Effector memory CD8-positive, alpha-beta T cell (primary cell): ENCODE measurements around the gene SLC3A2.
"Not testable (repeated sequence)": the region's sequence is repeated elsewhere in the genome, so short reads cannot be mapped to it uniquely, and the experiment has no call there.

Experiments used
- ATAC-seq: fragments of 150-1000 bp; cut with Tn5 transposase; replicated peaks from 2 replicates; pipeline ENCODE4 v1.10.0; 2021; ENCODE audit warnings: mild to moderate bottlenecking, moderate library complexity
- DNase-seq, 3 experiments: peaks; one replicate each; pipeline ENCODE4 v3.0.0; 2021
- H3K27ac Mint-ChIP-seq, 2 donors: one replicate each; pipeline ENCODE4 v1.8.0; 2022; ENCODE audit warnings: mild to moderate bottlenecking in 2 of 2, mixed read lengths in 2 of 2, moderate library complexity in 2 of 2
- H3K27me3 Mint-ChIP-seq, 2 donors: one replicate each; pipeline ENCODE4 v1.8.0; 2022; ENCODE audit warnings: mixed read lengths in 2 of 2
- H3K36me3 Mint-ChIP-seq: one replicate; pipeline ENCODE4 v1.8.0; 2022; ENCODE audit warnings: mild to moderate bottlenecking, moderate library complexity, mixed read lengths; ENCODE audit not compliant: insufficient read depth
- H3K4me1 Mint-ChIP-seq, 2 donors: one replicate each; pipeline ENCODE4 v1.8.0; 2022; ENCODE audit warnings: low read depth in 2 of 2, mixed read lengths in 2 of 2
- H3K4me3 Mint-ChIP-seq, 2 donors: one replicate each; pipeline ENCODE4 v1.8.0; 2022; ENCODE audit warnings: mild to moderate bottlenecking in 2 of 2, mixed read lengths in 2 of 2, moderate library complexity in 2 of 2
- H3K9me3 Mint-ChIP-seq, 2 donors: one replicate each; pipeline ENCODE4 v1.8.0; 2022; ENCODE audit warnings: mixed read lengths in 2 of 2

Gene SLC3A2

GRCh38 chr11:62928011-62928410 is 47.3 kb downstream of the SLC3A2 start:
- Mint-ChIP-seq H3K4me1 (peaks cover 13 to 14% of the 10 kb centered on the region in 2 donors), H3K36me3 (peaks cover 12% of the 10 kb centered on the region), H3K27ac (no peak overlapping the region), H3K9me3 (no peaks in the 10 kb centered on the region), H3K27me3 (peaks cover 61 to 93% of the 10 kb centered on the region in 2 donors), H3K4me3 (no peak overlapping the region)
- ATAC-seq (no peak), DNase-seq (no peak)

GRCh38 chr11:62930157-62930556 is 49.5 kb downstream of the SLC3A2 start:
- no peaks in the 10 kb centered on the region for H3K9me3 Mint-ChIP-seq
- no peak for DNase-seq
- ATAC-seq: no peak
- H3K27ac Mint-ChIP-seq: no peak overlapping the region
- peaks cover 50 to 87% of the 10 kb centered on the region in 2 donors for H3K27me3 Mint-ChIP-seq
- peaks cover 5% of the 10 kb centered on the region for H3K36me3 Mint-ChIP-seq
- H3K4me1 Mint-ChIP-seq: peaks cover 6% of the 10 kb centered on the region in 2 donors
- no peak overlapping the region for H3K4me3 Mint-ChIP-seq

- DNase-seq: no peak
- no peak overlapping the region for H3K4me3 Mint-ChIP-seq
- H3K36me3 Mint-ChIP-seq: peaks cover 4% of the 10 kb centered on the region
- H3K27ac Mint-ChIP-seq: no peak overlapping the region
- peaks cover under 1% of the 10 kb centered on the region in 2 donors for H3K4me1 Mint-ChIP-seq
- ATAC-seq: no peak
- H3K9me3 Mint-ChIP-seq: no peaks in the 10 kb centered on the region
- peaks cover 45 to 82% of the 10 kb centered on the region in 2 donors for H3K27me3 Mint-ChIP-seq
Observed at GRCh38 chr11:62930666-62931065, 50.0 kb downstream of the SLC3A2 start.

GRCh38 chr11:62931499-62932278 is 51.0 kb downstream of the SLC3A2 start:
- H3K9me3 Mint-ChIP-seq: no peaks in the 10 kb centered on the region
- ATAC-seq (no peak), DNase-seq (no peak)
- no peak overlapping the region for H3K4me3 Mint-ChIP-seq
- peaks cover 36 to 72% of the 10 kb centered on the region in 2 donors for H3K27me3 Mint-ChIP-seq
- no peak overlapping the region for H3K27ac Mint-ChIP-seq
- peaks cover 4% of the 10 kb centered on the region for H3K36me3 Mint-ChIP-seq
- no peaks in the 10 kb centered on the region for H3K4me1 Mint-ChIP-seq

GRCh38 chr11:62933285-62933684 is 52.6 kb downstream of the SLC3A2 start:
- Mint-ChIP-seq H3K9me3 (no peaks in the 10 kb centered on the region), H3K4me3 (no peak overlapping the region), H3K27ac (no peak overlapping the region), H3K36me3 (no peaks in the 10 kb centered on the region), H3K27me3 (peaks cover 24 to 56% of the 10 kb centered on the region in 2 donors), H3K4me1 (no peaks in the 10 kb centered on the region)
- no peak for ATAC-seq
- DNase-seq: no peak

GRCh38 chr11:62933750-62934495 is 53.2 kb downstream of the SLC3A2 start:
- ATAC-seq (no peak), DNase-seq (no peak)
- Mint-ChIP-seq H3K9me3 (no peaks in the 10 kb centered on the region), H3K4me3 (no peak overlapping the region), H3K36me3 (no peaks in the 10 kb centered on the region), H3K27me3 (peaks cover 18 to 53% of the 10 kb centered on the region in 2 donors), H3K27ac (no peak overlapping the region), H3K4me1 (no peaks in the 10 kb centered on the region)

GRCh38 chr11:62934496-62934785 is 53.7 kb downstream of the SLC3A2 start:
- ATAC-seq: no peak
- no peaks in the 10 kb centered on the region for H3K9me3 Mint-ChIP-seq
- no peaks in the 10 kb centered on the region for H3K36me3 Mint-ChIP-seq
- H3K4me1 Mint-ChIP-seq: no peaks in the 10 kb centered on the region
- peaks cover 14 to 53% of the 10 kb centered on the region in 2 donors for H3K27me3 Mint-ChIP-seq
- no peak overlapping the region for H3K4me3 Mint-ChIP-seq
- no peak for DNase-seq
- no peak overlapping the region for H3K27ac Mint-ChIP-seq

- H3K27ac Mint-ChIP-seq, ATAC-seq: not testable (repeated sequence)
Observed at GRCh38 chr11:62937528-62937927, 56.8 kb downstream of the SLC3A2 start.

More at GRCh38 chr11:62937528-62937927, 56.8 kb downstream of the SLC3A2 start:
- not testable (repeated sequence) for DNase-seq, H3K4me1 Mint-ChIP-seq, H3K9me3 Mint-ChIP-seq, H3K36me3 Mint-ChIP-seq, H3K4me3 Mint-ChIP-seq
- peaks cover 0 to 23% of the 10 kb centered on the region in 2 donors for H3K27me3 Mint-ChIP-seq
